GM12878 (cell line): ENCODE data around the gene HYAL1. TPM values are rescaled to one million over a fixed set of nuclear protein-coding genes. Genes with fewer than 3 reads are reported as not detected.

Source experiments
- BHLHE40 ChIP-seq, 2 experiments: fragments of 450-650 bp in 1 of 2; IDR thresholded peaks; 2 replicates each; pipeline ENCODE4 v1.6.1; 2011 to 2017; ENCODE audit warnings: low read depth in 2 of 2, borderline replicate concordance in 1 of 2, improper control_type of control experiment in 1 of 2, low read length in 1 of 2, mild to moderate bottlenecking in 1 of 2
- CBFB ChIP-seq: IDR thresholded peaks from 2 replicates; pipeline ENCODE4 v1.6.1; 2016; ENCODE audit warnings: antibody characterized with exemption, low read depth
- ESRRA ChIP-seq: IDR thresholded peaks from 2 replicates; pipeline ENCODE4 v1.6.1; 2012; ENCODE audit warnings: mild to moderate bottlenecking, low read length, improper control_type of control experiment
- GATAD2B ChIP-seq: fragments of 450-650 bp; conservative IDR thresholded peaks from 2 replicates; pipeline ENCODE4 v1.6.1; 2017; ENCODE audit warnings: low read depth, mild to moderate bottlenecking, moderate library complexity
- HCFC1 ChIP-seq: fragments of 150-350 bp; IDR thresholded peaks from 2 replicates; pipeline ENCODE4 v1.6.1; 2014; ENCODE audit warnings: low read length
- KLF5 ChIP-seq: fragments of 450-650 bp; IDR thresholded peaks from 2 replicates; pipeline ENCODE4 v1.6.1; 2014; ENCODE audit warnings: mild to moderate bottlenecking; ENCODE audit not compliant: partially characterized antibody
- LARP7 ChIP-seq: fragments of 450-650 bp; IDR thresholded peaks from 2 replicates; pipeline ENCODE4 v1.6.1; 2017; ENCODE audit warnings: mild to moderate bottlenecking
- MEF2B ChIP-seq: fragments of 450-650 bp; IDR thresholded peaks from 2 replicates; pipeline ENCODE4 v1.6.1; 2018; ENCODE audit warnings: mild to moderate bottlenecking, moderate library complexity; ENCODE audit not compliant: partially characterized antibody, poor library complexity, severe bottlenecking
- SMARCA5 ChIP-seq: fragments of 450-650 bp; IDR thresholded peaks from 2 replicates; pipeline ENCODE4 v1.6.1; 2017; ENCODE audit warnings: mild to moderate bottlenecking
- TCF12 ChIP-seq: IDR thresholded peaks from 2 replicates; pipeline ENCODE4 v1.6.1; 2011; ENCODE audit warnings: low read depth, mild to moderate bottlenecking, low read length
- ZNF207 ChIP-seq: fragments of 450-650 bp; IDR thresholded peaks from 2 replicates; pipeline ENCODE4 v1.6.1; 2014; ENCODE audit warnings: antibody characterized with exemption, mild to moderate bottlenecking, borderline replicate concordance
- ZNF217 ChIP-seq: fragments of 450-650 bp; IDR thresholded peaks from 2 replicates; pipeline ENCODE4 v1.6.1; 2017; ENCODE audit warnings: antibody characterized with exemption, mild to moderate bottlenecking
- ZNF24 ChIP-seq: fragments of 450-650 bp; IDR thresholded peaks from 2 replicates; pipeline ENCODE4 v1.6.1; 2017; ENCODE audit warnings: antibody characterized with exemption, mild to moderate bottlenecking
- ZZZ3 ChIP-seq: IDR thresholded peaks from 2 replicates; pipeline ENCODE4 v1.6.1; 2011; ENCODE audit warnings: low read depth; ENCODE audit not compliant: control insufficient read depth, insufficient read length
- polyA plus RNA-seq, 11 experiments: library from polyadenylated mRNA; depleted of rRNA in 4 of 11; unstranded in 6 of 11; stranded (reverse) in 5 of 11; fragments of >200 nt; fragmentation: Nextera tagmentation in 4 of 11; fragmentation: Illumina TruSeq in 1 of 11; extraction: Ambion mirVana in 4 of 11; extraction: Trizol in 1 of 11; gene quantifications; 1 replicate in 1 of 11; 2 replicates in 10 of 11; pipeline versions ENCODE4 v1.2.1 to v1.2.3, GENCODE V29; 2011 to 2016; ENCODE audit warnings: inconsistent platforms in 2 of 11, missing spikeins in 2 of 11, low read depth in 1 of 11
- total RNA-seq, 4 experiments: library from RNA; depleted of rRNA in 3 of 4; stranded (reverse); fragments of >200 nt in 3 of 4; fragmentation: Illumina TruSeq in 1 of 4; extraction: Trizol in 1 of 4; gene quantifications; 2 replicates each; pipeline versions ENCODE4 v1.2.1 to v1.2.3, GENCODE V29; 2013 to 2021
- TF ChIP-seq, protein P1 (sequence below): fragments of 450-650 bp; IDR thresholded peaks from 2 replicates; pipeline ENCODE4 v1.6.1; 2017; ENCODE audit warnings: antibody characterized with exemption, mild to moderate bottlenecking, moderate library complexity
- TF ChIP-seq, protein P2 (sequence below): fragments of 450-650 bp; conservative IDR thresholded peaks from 2 replicates; pipeline ENCODE4 v1.6.1; 2017; ENCODE audit warnings: mild to moderate bottlenecking, moderate library complexity
- TF ChIP-seq, protein P3 (sequence below): fragments of 450-650 bp; IDR thresholded peaks from 2 replicates; pipeline ENCODE4 v1.6.1; 2016; ENCODE audit warnings: mild to moderate bottlenecking, moderate library complexity, borderline replicate concordance
- TF ChIP-seq, protein P4 (sequence below): fragments of 450-650 bp; IDR thresholded peaks from 2 replicates; pipeline ENCODE4 v1.6.1; 2018; ENCODE audit warnings: borderline replicate concordance, mild to moderate bottlenecking; ENCODE audit not compliant: partially characterized antibody

Gene HYAL1
- total and polyA plus RNA-seq, 10 of the 15 experiments (the other 5 are each of a cell fraction or from before 2014, with no cell fraction given) = 0.04 to 0.55 (median 0.18) TPM; not detected in 2

DNA sequence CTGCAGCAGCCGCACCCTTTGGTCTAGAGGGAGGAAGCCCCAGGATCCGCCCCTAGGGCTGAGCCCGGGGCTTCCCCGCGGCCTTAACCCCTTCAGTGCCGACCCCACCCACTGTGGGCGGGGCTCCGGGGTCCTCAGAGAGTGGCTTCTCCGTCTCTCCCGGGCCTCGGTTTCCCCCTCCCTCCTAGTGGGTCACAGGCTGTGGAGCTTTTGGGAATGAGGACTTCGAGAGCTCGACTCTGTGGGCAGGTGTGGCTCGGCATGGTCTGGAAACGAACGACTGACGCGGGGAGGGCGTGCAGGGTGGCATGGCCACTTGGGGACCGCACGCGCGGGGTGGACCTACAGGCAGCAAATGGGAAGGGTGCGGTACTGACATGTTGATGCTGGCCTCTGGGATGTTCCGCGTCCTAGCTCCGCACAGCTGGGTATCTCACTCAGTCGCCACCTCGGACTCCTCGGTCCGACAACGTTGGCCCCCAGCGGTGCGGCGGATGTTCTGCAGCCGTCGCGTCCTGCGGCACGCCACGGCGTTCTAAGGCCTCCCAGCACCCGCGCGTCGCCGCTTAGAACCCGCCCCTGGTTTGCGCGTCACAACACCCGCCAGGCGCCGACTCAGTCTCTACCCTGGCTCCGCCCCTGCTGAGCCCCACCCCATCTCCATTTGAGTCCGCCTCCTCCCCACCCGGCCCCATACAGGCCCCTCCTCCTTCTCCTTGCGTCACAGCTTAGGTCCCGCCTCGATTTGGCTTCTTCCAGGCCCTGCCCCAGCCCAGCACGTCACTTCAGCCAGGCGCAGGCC lies 4.3 kb downstream of the HYAL1 start, which contains the start of the genes HYAL3 and NAA80 (continued):
- no peak for TF ChIP-seq ESRRA
- TF ChIP-seq ZNF217 = 0 out of 2 replicates have a peak, but pooled peaks have one; percentile 43
- TF ChIP-seq, protein P1, sequence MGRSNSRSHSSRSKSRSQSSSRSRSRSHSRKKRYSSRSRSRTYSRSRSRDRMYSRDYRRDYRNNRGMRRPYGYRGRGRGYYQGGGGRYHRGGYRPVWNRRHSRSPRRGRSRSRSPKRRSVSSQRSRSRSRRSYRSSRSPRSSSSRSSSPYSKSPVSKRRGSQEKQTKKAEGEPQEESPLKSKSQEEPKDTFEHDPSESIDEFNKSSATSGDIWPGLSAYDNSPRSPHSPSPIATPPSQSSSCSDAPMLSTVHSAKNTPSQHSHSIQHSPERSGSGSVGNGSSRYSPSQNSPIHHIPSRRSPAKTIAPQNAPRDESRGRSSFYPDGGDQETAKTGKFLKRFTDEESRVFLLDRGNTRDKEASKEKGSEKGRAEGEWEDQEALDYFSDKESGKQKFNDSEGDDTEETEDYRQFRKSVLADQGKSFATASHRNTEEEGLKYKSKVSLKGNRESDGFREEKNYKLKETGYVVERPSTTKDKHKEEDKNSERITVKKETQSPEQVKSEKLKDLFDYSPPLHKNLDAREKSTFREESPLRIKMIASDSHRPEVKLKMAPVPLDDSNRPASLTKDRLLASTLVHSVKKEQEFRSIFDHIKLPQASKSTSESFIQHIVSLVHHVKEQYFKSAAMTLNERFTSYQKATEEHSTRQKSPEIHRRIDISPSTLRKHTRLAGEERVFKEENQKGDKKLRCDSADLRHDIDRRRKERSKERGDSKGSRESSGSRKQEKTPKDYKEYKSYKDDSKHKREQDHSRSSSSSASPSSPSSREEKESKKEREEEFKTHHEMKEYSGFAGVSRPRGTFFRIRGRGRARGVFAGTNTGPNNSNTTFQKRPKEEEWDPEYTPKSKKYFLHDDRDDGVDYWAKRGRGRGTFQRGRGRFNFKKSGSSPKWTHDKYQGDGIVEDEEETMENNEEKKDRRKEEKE = no peak
- peak; percentile 94; the same call in 1 of the 2 replicates for TF ChIP-seq ZNF207
- TF ChIP-seq, protein P2, sequence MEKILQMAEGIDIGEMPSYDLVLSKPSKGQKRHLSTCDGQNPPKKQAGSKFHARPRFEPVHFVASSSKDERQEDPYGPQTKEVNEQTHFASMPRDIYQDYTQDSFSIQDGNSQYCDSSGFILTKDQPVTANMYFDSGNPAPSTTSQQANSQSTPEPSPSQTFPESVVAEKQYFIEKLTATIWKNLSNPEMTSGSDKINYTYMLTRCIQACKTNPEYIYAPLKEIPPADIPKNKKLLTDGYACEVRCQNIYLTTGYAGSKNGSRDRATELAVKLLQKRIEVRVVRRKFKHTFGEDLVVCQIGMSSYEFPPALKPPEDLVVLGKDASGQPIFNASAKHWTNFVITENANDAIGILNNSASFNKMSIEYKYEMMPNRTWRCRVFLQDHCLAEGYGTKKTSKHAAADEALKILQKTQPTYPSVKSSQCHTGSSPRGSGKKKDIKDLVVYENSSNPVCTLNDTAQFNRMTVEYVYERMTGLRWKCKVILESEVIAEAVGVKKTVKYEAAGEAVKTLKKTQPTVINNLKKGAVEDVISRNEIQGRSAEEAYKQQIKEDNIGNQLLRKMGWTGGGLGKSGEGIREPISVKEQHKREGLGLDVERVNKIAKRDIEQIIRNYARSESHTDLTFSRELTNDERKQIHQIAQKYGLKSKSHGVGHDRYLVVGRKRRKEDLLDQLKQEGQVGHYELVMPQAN = peak; percentile 93
- TF ChIP-seq, protein P3, sequence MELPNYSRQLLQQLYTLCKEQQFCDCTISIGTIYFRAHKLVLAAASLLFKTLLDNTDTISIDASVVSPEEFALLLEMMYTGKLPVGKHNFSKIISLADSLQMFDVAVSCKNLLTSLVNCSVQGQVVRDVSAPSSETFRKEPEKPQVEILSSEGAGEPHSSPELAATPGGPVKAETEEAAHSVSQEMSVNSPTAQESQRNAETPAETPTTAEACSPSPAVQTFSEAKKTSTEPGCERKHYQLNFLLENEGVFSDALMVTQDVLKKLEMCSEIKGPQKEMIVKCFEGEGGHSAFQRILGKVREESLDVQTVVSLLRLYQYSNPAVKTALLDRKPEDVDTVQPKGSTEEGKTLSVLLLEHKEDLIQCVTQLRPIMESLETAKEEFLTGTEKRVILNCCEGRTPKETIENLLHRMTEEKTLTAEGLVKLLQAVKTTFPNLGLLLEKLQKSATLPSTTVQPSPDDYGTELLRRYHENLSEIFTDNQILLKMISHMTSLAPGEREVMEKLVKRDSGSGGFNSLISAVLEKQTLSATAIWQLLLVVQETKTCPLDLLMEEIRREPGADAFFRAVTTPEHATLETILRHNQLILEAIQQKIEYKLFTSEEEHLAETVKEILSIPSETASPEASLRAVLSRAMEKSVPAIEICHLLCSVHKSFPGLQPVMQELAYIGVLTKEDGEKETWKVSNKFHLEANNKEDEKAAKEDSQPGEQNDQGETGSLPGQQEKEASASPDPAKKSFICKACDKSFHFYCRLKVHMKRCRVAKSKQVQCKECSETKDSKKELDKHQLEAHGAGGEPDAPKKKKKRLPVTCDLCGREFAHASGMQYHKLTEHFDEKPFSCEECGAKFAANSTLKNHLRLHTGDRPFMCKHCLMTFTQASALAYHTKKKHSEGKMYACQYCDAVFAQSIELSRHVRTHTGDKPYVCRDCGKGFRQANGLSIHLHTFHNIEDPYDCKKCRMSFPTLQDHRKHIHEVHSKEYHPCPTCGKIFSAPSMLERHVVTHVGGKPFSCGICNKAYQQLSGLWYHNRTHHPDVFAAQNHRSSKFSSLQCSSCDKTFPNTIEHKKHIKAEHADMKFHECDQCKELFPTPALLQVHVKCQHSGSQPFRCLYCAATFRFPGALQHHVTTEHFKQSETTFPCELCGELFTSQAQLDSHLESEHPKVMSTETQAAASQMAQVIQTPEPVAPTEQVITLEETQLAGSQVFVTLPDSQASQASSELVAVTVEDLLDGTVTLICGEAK = no peak; the same call in 1 of the 2 replicates
- peak; percentile 94 for TF ChIP-seq SMARCA5
- TF ChIP-seq GATAD2B = peak; percentile 95
- TF ChIP-seq HCFC1 = peak; percentile 40; the same call in 1 of the 2 replicates
- TF ChIP-seq CBFB = peak; percentile 34; the same call in 1 of the 2 replicates
- TF ChIP-seq ZNF24 = peak; percentile 71; the same call in 1 of the 2 replicates
- TF ChIP-seq BHLHE40 (IDR thresholded peaks at IDR 0.05; ENCODE audit: borderline replicate concordance in 1 of 2, low read depth in 2 of 2, low read length in 1 of 2) = peak; percentile 40 to 89; a peak in 3 of 4 replicates
- peak; percentile 97 for TF ChIP-seq LARP7
- peak; percentile 17 for TF ChIP-seq MEF2B
- peak; percentile 2; the same call in 1 of the 2 replicates for TF ChIP-seq TCF12
- TF ChIP-seq KLF5 = peak; percentile 50
- no peak for TF ChIP-seq ZZZ3
- TF ChIP-seq, protein P4, sequence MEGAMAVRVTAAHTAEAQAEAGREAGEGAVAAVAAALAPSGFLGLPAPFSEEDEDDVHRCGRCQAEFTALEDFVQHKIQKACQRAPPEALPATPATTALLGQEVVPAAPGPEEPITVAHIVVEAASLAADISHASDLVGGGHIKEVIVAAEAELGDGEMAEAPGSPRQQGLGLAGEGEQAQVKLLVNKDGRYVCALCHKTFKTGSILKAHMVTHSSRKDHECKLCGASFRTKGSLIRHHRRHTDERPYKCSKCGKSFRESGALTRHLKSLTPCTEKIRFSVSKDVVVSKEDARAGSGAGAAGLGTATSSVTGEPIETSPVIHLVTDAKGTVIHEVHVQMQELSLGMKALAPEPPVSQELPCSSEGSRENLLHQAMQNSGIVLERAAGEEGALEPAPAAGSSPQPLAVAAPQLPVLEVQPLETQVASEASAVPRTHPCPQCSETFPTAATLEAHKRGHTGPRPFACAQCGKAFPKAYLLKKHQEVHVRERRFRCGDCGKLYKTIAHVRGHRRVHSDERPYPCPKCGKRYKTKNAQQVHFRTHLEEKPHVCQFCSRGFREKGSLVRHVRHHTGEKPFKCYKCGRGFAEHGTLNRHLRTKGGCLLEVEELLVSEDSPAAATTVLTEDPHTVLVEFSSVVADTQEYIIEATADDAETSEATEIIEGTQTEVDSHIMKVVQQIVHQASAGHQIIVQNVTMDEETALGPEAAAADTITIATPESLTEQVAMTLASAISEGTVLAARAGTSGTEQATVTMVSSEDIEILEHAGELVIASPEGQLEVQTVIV = no peak
